Neural crest cell (in vitro differentiated cells): ENCODE measurements around the gene MYO1E. TPM values are rescaled to one million over a fixed set of nuclear protein-coding genes. Genes with fewer than 3 reads are reported as not detected.

Experiments
- DNase-seq: peaks from one replicate; pipeline ENCODE4 v3.0.0; 2021; ENCODE audit warnings: low read depth, mixed read lengths, low spot score
- H3K27ac Mint-ChIP-seq: one replicate; pipeline ENCODE4 v1.8.0; 2021; ENCODE audit warnings: mild to moderate bottlenecking, mixed read lengths; ENCODE audit not compliant: unreplicated experiment
- H3K27me3 Mint-ChIP-seq: 2 replicates; pipeline ENCODE4 v1.8.0; 2021; ENCODE audit warnings: low read depth, mild to moderate bottlenecking, mixed read lengths
- H3K36me3 Mint-ChIP-seq: 2 replicates; pipeline ENCODE4 v1.8.0; 2021; ENCODE audit warnings: low read depth, mild to moderate bottlenecking, mixed read lengths
- H3K4me1 Mint-ChIP-seq: 2 replicates; pipeline ENCODE4 v1.8.0; 2021; ENCODE audit warnings: mixed read lengths
- H3K4me3 Mint-ChIP-seq: one replicate; pipeline ENCODE4 v1.8.0; 2021; ENCODE audit warnings: mild to moderate bottlenecking, mixed read lengths
- H3K9me3 Mint-ChIP-seq: 2 replicates; pipeline ENCODE4 v1.8.0; 2021; ENCODE audit warnings: mixed read lengths
- CTCF ChIP-seq: fragments of 200-600 bp; sonication (generic); conservative IDR thresholded peaks from 2 replicates; pipeline ENCODE4 v1.5.0; 2021; ENCODE audit warnings: antibody characterized with exemption, mild to moderate bottlenecking
- total RNA-seq: library from RNA; stranded (reverse); gene quantifications from 2 replicates; pipeline ENCODE4 v1.2.1, GENCODE V29; 2021

The MYO1E gene
- total RNA-seq, 1 donor from 2014 or later, result 34.5 TPM

GRCh38 chr15:59200560-59200959 lies 172.1 kb downstream of the MYO1E start:
- peaks cover 2% of the 10 kb centered on the region for H3K36me3 Mint-ChIP-seq
- H3K27ac Mint-ChIP-seq, result no peak overlapping the region
- no peak overlapping the region for H3K4me3 Mint-ChIP-seq
- H3K27me3 Mint-ChIP-seq, result no peaks in the 10 kb centered on the region
- no peak for DNase-seq
- no peaks in the 10 kb centered on the region for H3K9me3 Mint-ChIP-seq
- TF ChIP-seq CTCF, result no peak
- peaks cover 11% of the 10 kb centered on the region for H3K4me1 Mint-ChIP-seq

- Mint-ChIP-seq H3K36me3 (no peaks in the 10 kb centered on the region), H3K4me1 (peaks cover 11% of the 10 kb centered on the region), H3K4me3 (no peak overlapping the region), H3K27ac (no peak overlapping the region), H3K27me3 (no peaks in the 10 kb centered on the region), H3K9me3 (no peaks in the 10 kb centered on the region)
- no peak for DNase-seq
- TF ChIP-seq CTCF, result no peak
Observed at GRCh38 chr15:59199626-59200465, 172.8 kb downstream of the MYO1E start.

- Mint-ChIP-seq H3K9me3 (no peaks in the 10 kb centered on the region), H3K4me3 (no peak overlapping the region), H3K27ac (no peak overlapping the region), H3K36me3 (peaks cover 5% of the 10 kb centered on the region), H3K4me1 (peaks cover 3% of the 10 kb centered on the region), H3K27me3 (no peaks in the 10 kb centered on the region)
- no peak for TF ChIP-seq CTCF
- DNase-seq, result no peak
Observed at GRCh38 chr15:59197454-59197853, 175.2 kb downstream of the MYO1E start.

GRCh38 chr15:59196416-59196815 lies 176.3 kb downstream of the MYO1E start:
- Mint-ChIP-seq H3K4me3 (no peak overlapping the region), H3K36me3 (peaks cover 5% of the 10 kb centered on the region), H3K4me1 (peaks cover 3% of the 10 kb centered on the region), H3K9me3 (no peaks in the 10 kb centered on the region), H3K27me3 (no peaks in the 10 kb centered on the region), H3K27ac (no peak overlapping the region)
- TF ChIP-seq CTCF, result no peak
- no peak for DNase-seq

- peaks cover 3% of the 10 kb centered on the region for H3K4me1 Mint-ChIP-seq
- no peak for DNase-seq
- no peak for TF ChIP-seq CTCF
- H3K27me3 Mint-ChIP-seq, result no peaks in the 10 kb centered on the region
- peaks cover 5% of the 10 kb centered on the region for H3K36me3 Mint-ChIP-seq
- no peaks in the 10 kb centered on the region for H3K9me3 Mint-ChIP-seq
- peak overlapping the region; percentile 32 for H3K27ac Mint-ChIP-seq
- no peak overlapping the region for H3K4me3 Mint-ChIP-seq
Observed at GRCh38 chr15:59194639-59195325, 177.9 kb downstream of the MYO1E start.
